ENCODE results near the gene GRIA3.

The GRIA3 gene

GRCh38 chrX:123442764-123443163 lies 258.7 kb downstream of the GRIA3 start:
- H3K4me3 ChIP-seq (ENCODE audit: low read depth, low read length) = no peak overlapping the region

- no peak overlapping the region for H3K4me3 ChIP-seq (ENCODE audit: low read depth, low read length)
Measured at GRCh38 chrX:123447506-123447905, 263.4 kb downstream of the GRIA3 start.

GRCh38 chrX:123449335-123449734 lies 265.3 kb downstream of the GRIA3 start:
- no peak overlapping the region for H3K4me3 ChIP-seq (ENCODE audit: low read depth, low read length)

GRCh38 chrX:123450222-123450621 lies 266.1 kb downstream of the GRIA3 start:
- H3K4me3 ChIP-seq (ENCODE audit: low read depth, low read length) = no peak overlapping the region

GRCh38 chrX:123454712-123455431 lies 270.8 kb downstream of the GRIA3 start:
- no peak overlapping the region for H3K4me3 ChIP-seq (ENCODE audit: low read depth, low read length)

GRCh38 chrX:123455693-123456092 lies 271.6 kb downstream of the GRIA3 start:
- H3K4me3 ChIP-seq (ENCODE audit: low read depth, low read length) = no peak overlapping the region

GRCh38 chrX:123464709-123465108 lies 280.6 kb downstream of the GRIA3 start:
- no peak overlapping the region for H3K4me3 ChIP-seq (ENCODE audit: low read depth, low read length)

- H3K4me3 ChIP-seq (ENCODE audit: low read depth, low read length) = no peak overlapping the region
Measured at GRCh38 chrX:123468481-123468880, 284.4 kb downstream of the GRIA3 start.

- no peak overlapping the region for H3K4me3 ChIP-seq (ENCODE audit: low read depth, low read length)
Measured at GRCh38 chrX:123475068-123475724, 291.1 kb downstream of the GRIA3 start.

- H3K4me3 ChIP-seq (ENCODE audit: low read depth, low read length) = no peak overlapping the region
Measured at GRCh38 chrX:123476611-123477219, 292.6 kb downstream of the GRIA3 start.

- H3K4me3 ChIP-seq (ENCODE audit: low read depth, low read length) = no peak overlapping the region
Measured at GRCh38 chrX:123477673-123478072, 293.6 kb downstream of the GRIA3 start.

GRCh38 chrX:123481913-123482851 lies 298.1 kb downstream of the GRIA3 start:
- no peak overlapping the region for H3K4me3 ChIP-seq (ENCODE audit: low read depth, low read length)

- no peak overlapping the region for H3K4me3 ChIP-seq (ENCODE audit: low read depth, low read length)
Measured at GRCh38 chrX:123486297-123486696, 302.2 kb downstream of the GRIA3 start.

GRCh38 chrX:123487236-123487635 lies 303.2 kb downstream of the GRIA3 start:
- H3K4me3 ChIP-seq (ENCODE audit: low read depth, low read length) = no peak overlapping the region

- no peak overlapping the region for H3K4me3 ChIP-seq (ENCODE audit: low read depth, low read length)
Measured at GRCh38 chrX:123487669-123488068, 303.6 kb downstream of the GRIA3 start.

GRCh38 chrX:123489011-123489410 lies 304.9 kb downstream of the GRIA3 start:
- H3K4me3 ChIP-seq (ENCODE audit: low read depth, low read length) = no peak overlapping the region

GRCh38 chrX:123493857-123494256 lies 309.8 kb downstream of the GRIA3 start:
- no peak overlapping the region for H3K4me3 ChIP-seq (ENCODE audit: low read depth, low read length)

GRCh38 chrX:123499787-123500186 lies 315.7 kb downstream of the GRIA3 start:
- H3K4me3 ChIP-seq (ENCODE audit: low read depth, low read length) = no peak overlapping the region

GRCh38 chrX:123504047-123504446 lies 320.0 kb downstream of the GRIA3 start:
- H3K4me3 ChIP-seq (ENCODE audit: low read depth, low read length) = no peak overlapping the region

- no peak overlapping the region for H3K4me3 ChIP-seq (ENCODE audit: low read depth, low read length)
Measured at GRCh38 chrX:123504630-123505270, 320.7 kb downstream of the GRIA3 start.
